OCI-LY1 (cell line): ENCODE measurements around the gene C15orf61.

Source experiments
- H2AFZ ChIP-seq: fragments of 200-600 bp; sonication (generic), shearing (Covaris generic); 2 replicates; pipeline ENCODE4 v1.6.0; 2014; ENCODE audit warnings: antibody characterized with exemption, mild to moderate bottlenecking, low read length
- H3F3A ChIP-seq: fragments of 200-600 bp; sonication (generic), shearing (Covaris generic); 2 replicates; pipeline ENCODE4 v1.6.0; 2014; ENCODE audit warnings: mild to moderate bottlenecking, antibody characterized with exemption, low read length, moderate library complexity; ENCODE audit not compliant: insufficient read depth
- H3K27ac ChIP-seq: fragments of 200-600 bp; sonication (generic); 2 replicates; pipeline ENCODE4 v1.5.1; 2014; ENCODE audit warnings: low read length, mixed run types, mild to moderate bottlenecking, low read depth; ENCODE audit not compliant: poor library complexity, severe bottlenecking
- H3K27me3 ChIP-seq: fragments of 200-600 bp; sonication (generic); 2 replicates; pipeline ENCODE4 v1.6.0; 2014; ENCODE audit warnings: antibody characterized with exemption, mild to moderate bottlenecking, low read length, moderate library complexity; ENCODE audit not compliant: insufficient read depth
- H3K36me3 ChIP-seq: fragments of 200-600 bp; sonication (generic); 2 replicates; pipeline ENCODE4 v1.6.1; 2014; ENCODE audit warnings: mild to moderate bottlenecking, antibody characterized with exemption, low read length, moderate library complexity, mixed read lengths; ENCODE audit not compliant: insufficient read depth
- H3K4me1 ChIP-seq: fragments of 200-600 bp; sonication (generic); 2 replicates; pipeline ENCODE4 v1.5.1; 2014; ENCODE audit warnings: mild to moderate bottlenecking, low read length, moderate library complexity; ENCODE audit not compliant: insufficient read depth, severe bottlenecking
- H3K4me2 ChIP-seq: fragments of 200-600 bp; sonication (generic), shearing (Covaris generic); 2 replicates; pipeline ENCODE4 v1.6.1; 2014; ENCODE audit warnings: low read length
- H3K4me3 ChIP-seq: fragments of 200-600 bp; sonication (generic); 2 replicates; pipeline ENCODE4 v1.5.1; 2014; ENCODE audit warnings: low read length, low read depth, mild to moderate bottlenecking, mixed read lengths; ENCODE audit not compliant: poor library complexity, severe bottlenecking
- H3K79me2 ChIP-seq: fragments of 200-600 bp; shearing (Covaris generic); 2 replicates; pipeline ENCODE4 v1.6.1; 2016; ENCODE audit warnings: mixed run types, low read length, mixed read lengths; ENCODE audit not compliant: insufficient read depth
- H3K9ac ChIP-seq: fragments of 200-600 bp; sonication (generic), shearing (Covaris generic); 2 replicates; pipeline ENCODE4 v1.6.1; 2014; ENCODE audit warnings: mild to moderate bottlenecking, low read length, mixed read lengths
- H3K9me2 ChIP-seq: fragments of 200-600 bp; sonication (generic), shearing (Covaris generic); 2 replicates; pipeline ENCODE4 v1.6.1; 2014; ENCODE audit warnings: low read depth, mild to moderate bottlenecking, low read length, mixed read lengths
- H3K9me3 ChIP-seq: fragments of 200-600 bp; shearing (Covaris generic); 2 replicates; pipeline ENCODE4 v1.6.1; 2014; ENCODE audit warnings: low read length, mixed read lengths
- H4K20me1 ChIP-seq: fragments of 200-600 bp; sonication (generic), shearing (Covaris generic); 2 replicates; pipeline ENCODE4 v1.6.0; 2016; ENCODE audit warnings: mild to moderate bottlenecking, low read length; ENCODE audit not compliant: insufficient read depth
- EZH2 ChIP-seq: fragments of 200-600 bp; sonication (generic), shearing (Covaris generic); IDR thresholded peaks from 2 replicates; pipeline ENCODE4 v1.8.0; 2017; ENCODE audit warnings: borderline replicate concordance, mixed run types, mild to moderate bottlenecking, antibody characterized with exemption, low read length, moderate library complexity, mixed read lengths
- TF ChIP-seq, protein P1 (sequence below): fragments of 200-600 bp; sonication (generic), shearing (Covaris generic); IDR thresholded peaks from 2 replicates; pipeline ENCODE4 v1.5.1; 2017; ENCODE audit warnings: mild to moderate bottlenecking, antibody characterized with exemption, low read length, moderate library complexity, mixed read lengths

The C15orf61 gene

DNA sequence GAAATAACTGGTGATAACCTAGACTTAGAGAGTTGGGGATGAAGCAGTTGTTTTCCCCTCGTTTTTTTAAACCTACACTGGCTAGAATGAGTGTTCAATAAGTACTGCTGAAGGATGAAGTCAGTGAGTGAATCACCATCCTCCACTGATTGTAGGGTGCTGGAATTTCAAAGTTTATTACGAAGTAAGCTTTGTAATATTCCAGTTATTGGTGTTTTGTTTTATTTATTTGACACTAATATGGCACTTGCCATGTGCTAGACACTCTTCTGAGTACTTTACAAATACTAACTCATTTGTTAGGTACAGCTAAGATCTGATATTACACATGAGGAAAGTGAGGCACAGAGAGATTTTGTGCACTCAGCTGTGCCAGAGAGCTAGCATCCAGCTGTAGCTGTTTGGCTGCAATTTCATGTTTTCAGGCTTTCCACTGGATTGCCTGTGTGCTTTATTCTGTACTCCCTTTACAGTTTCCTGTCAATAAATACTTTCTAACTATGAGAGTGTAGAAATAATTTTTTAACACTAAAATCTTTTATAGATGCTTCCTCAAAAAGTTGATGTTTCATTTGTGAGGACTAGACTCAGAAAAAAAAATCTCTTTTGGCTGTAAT is 27.4 kb downstream of the C15orf61 start:
- Histone ChIP-seq H3K27me3 (no peaks in the 10 kb centered on the region), H2AFZ (no peak overlapping the region), H4K20me1 (no peaks in the 10 kb centered on the region), H3K9ac (no peak overlapping the region; the same call in 1 of the 2 replicates), H3K4me1 (peaks cover 69% of the 10 kb centered on the region), H3F3A (peaks cover 3% of the 10 kb centered on the region; the same call in 1 of the 2 replicates), H3K9me3 (no peaks in the 10 kb centered on the region), H3K79me2 (peaks cover 15% of the 10 kb centered on the region; the same call in 1 of the 2 replicates), H3K27ac (peak overlapping the region; percentile 76), H3K4me3 (peak overlapping the region; percentile 62), H3K9me2 (no peaks in the 10 kb centered on the region), H3K4me2 (peak overlapping the region; percentile 92), H3K36me3 (peaks cover 46% of the 10 kb centered on the region)
- TF ChIP-seq, protein P1, sequence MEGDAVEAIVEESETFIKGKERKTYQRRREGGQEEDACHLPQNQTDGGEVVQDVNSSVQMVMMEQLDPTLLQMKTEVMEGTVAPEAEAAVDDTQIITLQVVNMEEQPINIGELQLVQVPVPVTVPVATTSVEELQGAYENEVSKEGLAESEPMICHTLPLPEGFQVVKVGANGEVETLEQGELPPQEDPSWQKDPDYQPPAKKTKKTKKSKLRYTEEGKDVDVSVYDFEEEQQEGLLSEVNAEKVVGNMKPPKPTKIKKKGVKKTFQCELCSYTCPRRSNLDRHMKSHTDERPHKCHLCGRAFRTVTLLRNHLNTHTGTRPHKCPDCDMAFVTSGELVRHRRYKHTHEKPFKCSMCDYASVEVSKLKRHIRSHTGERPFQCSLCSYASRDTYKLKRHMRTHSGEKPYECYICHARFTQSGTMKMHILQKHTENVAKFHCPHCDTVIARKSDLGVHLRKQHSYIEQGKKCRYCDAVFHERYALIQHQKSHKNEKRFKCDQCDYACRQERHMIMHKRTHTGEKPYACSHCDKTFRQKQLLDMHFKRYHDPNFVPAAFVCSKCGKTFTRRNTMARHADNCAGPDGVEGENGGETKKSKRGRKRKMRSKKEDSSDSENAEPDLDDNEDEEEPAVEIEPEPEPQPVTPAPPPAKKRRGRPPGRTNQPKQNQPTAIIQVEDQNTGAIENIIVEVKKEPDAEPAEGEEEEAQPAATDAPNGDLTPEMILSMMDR, result no peak
- TF ChIP-seq EZH2, result no peak

- no peak overlapping the region for H2AFZ ChIP-seq
- peak overlapping the region; percentile 92 for H3K4me2 ChIP-seq
- H3K27ac ChIP-seq, result peak overlapping the region; percentile 76
These were observed 28.1 kb downstream of the C15orf61 start for GRCh38 chr15:67548862-67549651.

GRCh38 chr15:67549736-67550135 is 28.8 kb downstream of the C15orf61 start:
- H3K27me3 ChIP-seq, result no peaks in the 10 kb centered on the region
- H3K36me3 ChIP-seq, result peaks cover 49% of the 10 kb centered on the region
- peak overlapping the region; percentile 62 for H3K4me3 ChIP-seq
- TF ChIP-seq, protein P1, result no peak
- peak overlapping the region; percentile 76 for H3K27ac ChIP-seq
- no peaks in the 10 kb centered on the region for H3K9me3 ChIP-seq
- H3K9me2 ChIP-seq, result no peaks in the 10 kb centered on the region
- H4K20me1 ChIP-seq, result no peaks in the 10 kb centered on the region
- H3F3A ChIP-seq, result no peaks in the 10 kb centered on the region
- H3K4me2 ChIP-seq, result peak overlapping the region; percentile 92
- H3K79me2 ChIP-seq, result peaks cover 15% of the 10 kb centered on the region; the same call in 1 of the 2 replicates
- peaks cover 55% of the 10 kb centered on the region for H3K4me1 ChIP-seq
- no peak overlapping the region for H2AFZ ChIP-seq
- peak overlapping the region; percentile 63 for H3K9ac ChIP-seq

More at GRCh38 chr15:67548862-67549651, 28.1 kb downstream of the C15orf61 start:
- no peaks in the 10 kb centered on the region for H4K20me1 ChIP-seq
- TF ChIP-seq EZH2, result no peak
- TF ChIP-seq, protein P1, result no peak
- peaks cover 48% of the 10 kb centered on the region for H3K36me3 ChIP-seq
- peak overlapping the region; percentile 63 for H3K9ac ChIP-seq
- no peaks in the 10 kb centered on the region for H3K9me3 ChIP-seq
- H3K9me2 ChIP-seq, result no peaks in the 10 kb centered on the region
- peak overlapping the region; percentile 62 for H3K4me3 ChIP-seq
- H3K79me2 ChIP-seq, result peaks cover 15% of the 10 kb centered on the region; the same call in 1 of the 2 replicates
- peaks cover 62% of the 10 kb centered on the region for H3K4me1 ChIP-seq
- H3K27me3 ChIP-seq, result no peaks in the 10 kb centered on the region
- H3F3A ChIP-seq, result peaks cover 2% of the 10 kb centered on the region; the same call in 1 of the 2 replicates
